Measurements from ENCODE around the gene IGFBP4. TPM values are rescaled to one million over a fixed set of nuclear protein-coding genes. Genes with fewer than 3 reads are reported as not detected.

IGFBP4 gene
- total and polyA plus RNA-seq, 2 donors from 2014 or later, result 545 to 743 TPM

GRCh38 chr17:40501499-40501911, 58.3 kb downstream of the IGFBP4 start, which contains the start of gene TNS4:
TSS of gene TNS4 (minus strand) at chr17:40501623. CDS start at chr17:40496425, 5,198 bp downstream.
- no peaks in the 10 kb centered on the region for H3K36me3 ChIP-seq (ENCODE audit: control insufficient read depth in 2 of 3, insufficient read depth in 3 of 3, low read length in 3 of 3)
- TF ChIP-seq CTCF (IDR thresholded peaks at IDR 0.05; ENCODE audit: borderline replicate concordance, extremely low read depth, insufficient read depth), result no peak
- H3K9me3 ChIP-seq (ENCODE audit: control insufficient read depth in 2 of 3, insufficient read depth in 1 of 3, low read length in 3 of 3), result no peaks in the 10 kb centered on the region
- intact Hi-C loops (cut with DNase I), result no loop called here
- H3K27ac ChIP-seq (ENCODE audit: low read depth in 2 of 2, low read length in 2 of 2), result peak within 1 kb of the TSS in 1 of 2 donors; percentile 53
- DNase-seq, result no peak
- peaks cover 0 to 9% (median 7%) of the 10 kb centered on the region in 3 donors for H3K4me1 ChIP-seq (ENCODE audit: control insufficient read depth in 2 of 3, insufficient read depth in 2 of 3, low read depth in 1 of 3, low read length in 3 of 3)
- H3K27me3 ChIP-seq (ENCODE audit: control insufficient read depth, insufficient read depth, low read length), result no peaks in the 10 kb centered on the region
- peak within 1 kb of the TSS in 1 of 3 donors; percentile 54 for H3K9ac ChIP-seq (ENCODE audit: low read length in 3 of 3)
- FAIRE-seq, result no peak
- H3K4me3 ChIP-seq (ENCODE audit: low read length in 3 of 3), result peak within 1 kb of the TSS in 1 of 3 donors; percentile 47

GRCh38 chr17:40502716-40503115, 59.5 kb downstream of the IGFBP4 start:
- Histone ChIP-seq H3K4me1 (ENCODE audit: control insufficient read depth in 2 of 3, insufficient read depth in 2 of 3, low read depth in 1 of 3, low read length in 3 of 3) (peaks cover 0 to 9% (median 7%) of the 10 kb centered on the region in 3 donors), H3K4me3 (ENCODE audit: low read length in 3 of 3) (no peak overlapping the region), H3K27ac (ENCODE audit: low read depth in 2 of 2, low read length in 2 of 2) (no peak overlapping the region), H3K9me3 (ENCODE audit: control insufficient read depth in 2 of 3, insufficient read depth in 1 of 3, low read length in 3 of 3) (no peaks in the 10 kb centered on the region), H3K27me3 (ENCODE audit: control insufficient read depth, insufficient read depth, low read length) (no peaks in the 10 kb centered on the region), H3K9ac (ENCODE audit: low read length in 3 of 3) (no peak overlapping the region), H3K36me3 (ENCODE audit: control insufficient read depth in 2 of 3, insufficient read depth in 3 of 3, low read length in 3 of 3) (no peaks in the 10 kb centered on the region)
- no peak for TF ChIP-seq CTCF (IDR thresholded peaks at IDR 0.05; ENCODE audit: borderline replicate concordance, extremely low read depth, insufficient read depth)
- no peak for DNase-seq
- no peak for FAIRE-seq
- intact Hi-C loops (cut with DNase I), result no loop called here

GRCh38 chr17:40503154-40503553, 59.9 kb downstream of the IGFBP4 start:
- H3K9ac ChIP-seq (ENCODE audit: low read length in 3 of 3), result no peak overlapping the region
- no peaks in the 10 kb centered on the region for H3K36me3 ChIP-seq (ENCODE audit: control insufficient read depth in 2 of 3, insufficient read depth in 3 of 3, low read length in 3 of 3)
- no peaks in the 10 kb centered on the region for H3K27me3 ChIP-seq (ENCODE audit: control insufficient read depth, insufficient read depth, low read length)
- H3K4me1 ChIP-seq (ENCODE audit: control insufficient read depth in 2 of 3, insufficient read depth in 2 of 3, low read depth in 1 of 3, low read length in 3 of 3), result peaks cover 0 to 9% (median 7%) of the 10 kb centered on the region in 3 donors
- FAIRE-seq (no peak), DNase-seq (no peak)
- H3K4me3 ChIP-seq (ENCODE audit: low read length in 3 of 3), result no peak overlapping the region
- no peak overlapping the region for H3K27ac ChIP-seq (ENCODE audit: low read depth in 2 of 2, low read length in 2 of 2)
- no peak for TF ChIP-seq CTCF (IDR thresholded peaks at IDR 0.05; ENCODE audit: borderline replicate concordance, extremely low read depth, insufficient read depth)
- intact Hi-C loops (cut with DNase I), result no loop called here
- no peaks in the 10 kb centered on the region for H3K9me3 ChIP-seq (ENCODE audit: control insufficient read depth in 2 of 3, insufficient read depth in 1 of 3, low read length in 3 of 3)

- Histone ChIP-seq H3K27ac (ENCODE audit: low read depth in 2 of 2, low read length in 2 of 2) (no peak overlapping the region), H3K4me3 (ENCODE audit: low read length in 3 of 3) (no peak overlapping the region), H3K9me3 (ENCODE audit: control insufficient read depth in 2 of 3, insufficient read depth in 1 of 3, low read length in 3 of 3) (no peaks in the 10 kb centered on the region), H3K27me3 (ENCODE audit: control insufficient read depth, insufficient read depth, low read length) (no peaks in the 10 kb centered on the region), H3K36me3 (ENCODE audit: control insufficient read depth in 2 of 3, insufficient read depth in 3 of 3, low read length in 3 of 3) (no peaks in the 10 kb centered on the region), H3K9ac (ENCODE audit: low read length in 3 of 3) (no peak overlapping the region), H3K4me1 (ENCODE audit: control insufficient read depth in 2 of 3, insufficient read depth in 2 of 3, low read depth in 1 of 3, low read length in 3 of 3) (no peaks in the 10 kb centered on the region)
- FAIRE-seq, result no peak
- intact Hi-C loops (cut with DNase I), result no loop called here
- DNase-seq, result peak in 3 of 5 donors; percentile 43 to 63 (median 52)
- TF ChIP-seq CTCF (IDR thresholded peaks at IDR 0.05; ENCODE audit: borderline replicate concordance, extremely low read depth, insufficient read depth), result no peak
Observed at GRCh38 chr17:40506786-40507185, 63.5 kb downstream of the IGFBP4 start.
